NCI-H2107 treated with DMSO at 0.1 percent for 48 hours (cell line): ENCODE measurements around the gene RNF152.
A peak's percentile ranks its signal among the peaks of the same experiment; 100 is the strongest.

Source experiments
- DNase-seq: peaks from one replicate; lab custom pipeline; 2025; ENCODE audit not compliant: unreplicated experiment; lab: John Stamatoyannopoulos, UW

RNF152 gene

DNA sequence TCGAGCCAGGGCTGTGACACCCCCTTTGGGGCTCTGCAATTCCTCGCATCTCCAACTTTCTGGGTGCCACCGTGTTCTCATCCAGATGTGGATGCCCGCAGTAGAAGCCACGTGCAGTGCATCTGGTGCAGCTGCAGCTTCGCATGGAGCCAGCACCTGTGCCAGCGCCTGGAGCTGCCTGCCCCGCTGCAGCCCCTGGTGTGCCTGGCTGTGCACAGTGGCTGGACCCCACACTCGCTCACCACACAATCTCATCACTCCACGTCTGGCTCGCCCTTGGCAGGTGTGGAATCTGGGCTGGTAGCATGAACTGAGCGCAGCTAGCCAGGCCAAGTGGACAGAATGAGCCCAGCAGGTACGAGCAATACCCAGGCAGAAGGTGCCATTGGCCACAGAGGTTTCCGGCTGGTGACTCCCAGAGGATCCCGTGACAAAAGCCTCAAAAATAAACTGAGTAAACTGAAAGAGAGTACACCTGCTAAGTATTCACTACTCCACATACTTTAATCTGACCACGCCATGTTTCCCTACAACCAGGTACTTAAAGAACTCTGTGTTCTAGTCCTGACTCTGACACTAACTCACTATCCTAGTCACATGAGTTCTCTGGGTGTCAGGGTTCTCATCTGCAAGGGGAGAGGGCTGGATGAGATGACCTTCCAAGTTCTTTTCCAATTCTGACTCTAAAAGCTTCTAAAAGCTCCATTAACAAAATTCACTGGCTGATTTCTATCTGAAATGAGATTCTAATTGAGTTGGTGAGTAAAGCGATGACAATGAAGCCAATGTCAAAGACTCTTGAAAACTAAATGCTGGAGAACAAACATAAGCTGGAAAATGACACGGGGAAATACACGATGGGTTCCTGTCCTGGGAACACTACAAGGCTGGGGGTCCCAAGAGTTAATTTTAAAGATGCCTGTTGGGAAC is 37.1 kb downstream of the RNF152 start:
- DNase-seq: no peak

DNA sequence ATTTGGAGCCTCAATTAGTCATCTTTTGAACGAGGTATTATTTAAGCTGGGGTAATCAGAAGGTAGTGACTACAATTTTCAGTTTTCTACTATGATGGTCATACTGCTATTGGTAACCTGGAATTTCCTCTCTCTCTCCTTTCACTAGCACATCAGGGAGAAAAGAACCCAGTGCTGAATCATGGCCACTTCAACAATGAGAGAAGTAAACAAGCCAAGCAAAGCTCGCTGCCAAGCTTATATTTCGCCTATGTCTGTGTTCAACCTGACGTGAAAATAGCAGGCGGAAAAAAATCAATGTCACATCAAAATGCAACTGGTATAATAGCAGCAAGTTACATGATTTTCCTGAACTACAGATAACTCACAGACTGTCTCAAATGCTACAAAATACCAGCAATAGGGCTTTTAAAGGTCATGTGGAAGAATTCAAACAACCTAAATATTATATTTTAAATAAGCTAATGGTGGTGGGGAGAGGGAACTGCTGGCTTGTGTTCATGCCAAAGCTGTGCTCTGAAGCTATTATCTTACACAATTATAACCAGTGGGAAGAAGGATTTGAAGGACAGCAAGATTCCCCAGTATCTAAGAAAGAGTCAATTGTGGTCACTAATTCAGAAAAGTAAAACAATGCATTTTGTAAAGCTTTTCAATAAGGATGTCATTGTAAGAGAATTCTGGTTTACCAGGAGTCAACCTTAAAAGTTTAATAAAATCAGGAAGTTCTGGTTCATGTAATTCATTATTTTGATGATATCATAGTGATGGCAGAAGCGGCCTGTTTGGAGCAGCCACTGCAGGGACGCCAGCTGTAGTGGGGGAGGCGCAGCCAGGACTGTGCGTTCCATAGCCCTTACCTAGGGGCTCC is 38.0 kb downstream of the RNF152 start:
- DNase-seq: peak; percentile 88

DNA sequence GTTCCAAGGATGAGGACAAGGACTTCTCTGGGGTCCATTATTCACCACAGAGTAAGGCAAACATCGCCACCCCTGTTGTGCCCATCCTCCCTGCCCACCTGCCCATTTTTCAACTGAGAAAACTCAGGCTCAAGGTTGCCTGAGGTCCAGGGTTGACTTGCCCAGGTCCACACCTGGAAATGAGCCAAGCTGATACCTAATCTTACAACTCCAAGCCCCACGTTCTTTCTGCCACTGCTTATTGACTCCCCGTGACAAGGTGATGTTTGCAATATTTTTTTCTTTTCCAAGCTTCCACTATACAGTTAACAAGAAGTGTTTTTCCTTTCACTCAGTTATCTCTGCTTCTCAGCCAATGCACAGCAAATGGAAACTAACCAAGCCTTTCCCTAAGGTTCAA is 39.0 kb downstream of the RNF152 start:
- DNase-seq: no peak

DNA sequence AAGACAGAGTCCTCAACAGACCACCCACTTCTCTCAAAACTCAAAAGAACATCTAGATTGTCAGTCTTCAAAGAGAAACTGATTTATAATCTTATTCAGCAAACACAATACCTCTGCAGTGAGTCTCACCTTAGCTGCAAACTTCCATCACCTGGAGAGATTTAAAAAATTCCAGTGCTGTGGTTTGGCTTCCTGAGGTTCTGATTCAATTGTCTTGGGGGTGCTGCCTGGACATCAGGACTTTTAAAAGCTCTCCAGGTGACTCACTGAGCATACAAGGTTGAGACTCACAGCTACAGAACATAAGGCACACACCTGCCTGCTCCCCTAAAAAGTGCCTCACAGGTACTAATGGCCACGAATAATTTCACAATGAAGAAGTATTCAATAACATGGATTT is 40.3 kb downstream of the RNF152 start:
- no peak for DNase-seq

DNA sequence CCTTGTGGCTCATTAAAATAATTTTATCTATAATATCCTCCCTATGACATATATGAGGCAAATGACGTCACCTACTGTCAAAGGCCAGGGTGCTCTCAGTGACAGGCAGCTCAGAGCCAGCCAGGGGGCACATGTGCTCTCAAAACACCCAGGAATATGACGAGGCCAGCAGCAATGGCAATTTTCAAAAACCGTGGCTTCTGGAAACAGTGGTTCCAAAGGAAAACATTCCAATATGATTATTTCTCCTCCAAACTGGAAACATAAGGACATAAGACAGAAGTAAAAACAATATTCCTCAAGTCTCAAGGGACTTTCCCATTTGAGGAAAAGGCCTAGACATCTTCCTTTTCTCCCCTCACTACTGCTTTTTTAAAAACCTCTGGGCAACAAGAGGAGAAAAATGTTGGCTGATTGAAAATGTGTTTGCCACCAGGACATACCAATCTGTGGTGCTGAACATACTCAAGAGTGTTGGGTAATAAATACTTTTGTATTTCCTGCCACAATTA is 40.8 kb downstream of the RNF152 start:
- DNase-seq: no peak

DNA sequence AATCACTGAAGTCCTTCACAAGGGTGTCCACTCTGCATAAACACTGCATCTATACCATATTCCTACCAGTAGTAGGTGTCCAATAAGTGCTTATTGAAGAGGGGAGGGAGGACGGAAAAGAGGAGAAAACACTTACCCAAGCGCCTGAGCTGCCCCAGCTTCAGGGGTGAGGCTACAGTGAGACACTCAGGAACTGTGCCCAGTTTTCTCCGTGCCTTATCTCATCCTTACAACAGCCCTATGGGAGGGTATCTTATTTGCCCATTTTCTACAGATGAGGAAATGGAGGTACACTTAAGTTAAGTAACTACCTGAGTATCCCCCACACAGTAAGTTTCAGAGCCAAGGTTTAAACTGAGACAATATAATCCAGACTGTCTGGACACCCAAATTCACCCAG is 41.5 kb downstream of the RNF152 start:
- no peak for DNase-seq

DNA sequence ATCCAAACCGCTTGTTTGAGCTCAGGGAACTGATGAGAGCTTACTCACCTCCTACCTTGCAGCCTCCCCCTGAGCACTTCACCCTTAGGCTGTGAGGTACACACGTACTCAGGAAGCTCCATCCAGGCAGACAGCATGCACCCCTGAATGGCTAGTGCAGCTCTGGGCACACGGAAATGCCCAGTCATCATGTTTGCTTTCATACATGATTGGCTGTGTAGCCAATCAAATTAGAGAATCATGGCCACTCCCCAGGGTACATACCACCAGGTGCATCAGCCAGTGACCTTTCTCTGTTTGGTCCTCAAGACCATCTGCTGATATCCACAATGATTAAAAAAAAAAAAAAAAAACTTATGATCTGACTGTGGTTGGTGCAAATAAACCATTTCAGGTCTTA is 42.1 kb downstream of the RNF152 start:
- no peak for DNase-seq

DNA sequence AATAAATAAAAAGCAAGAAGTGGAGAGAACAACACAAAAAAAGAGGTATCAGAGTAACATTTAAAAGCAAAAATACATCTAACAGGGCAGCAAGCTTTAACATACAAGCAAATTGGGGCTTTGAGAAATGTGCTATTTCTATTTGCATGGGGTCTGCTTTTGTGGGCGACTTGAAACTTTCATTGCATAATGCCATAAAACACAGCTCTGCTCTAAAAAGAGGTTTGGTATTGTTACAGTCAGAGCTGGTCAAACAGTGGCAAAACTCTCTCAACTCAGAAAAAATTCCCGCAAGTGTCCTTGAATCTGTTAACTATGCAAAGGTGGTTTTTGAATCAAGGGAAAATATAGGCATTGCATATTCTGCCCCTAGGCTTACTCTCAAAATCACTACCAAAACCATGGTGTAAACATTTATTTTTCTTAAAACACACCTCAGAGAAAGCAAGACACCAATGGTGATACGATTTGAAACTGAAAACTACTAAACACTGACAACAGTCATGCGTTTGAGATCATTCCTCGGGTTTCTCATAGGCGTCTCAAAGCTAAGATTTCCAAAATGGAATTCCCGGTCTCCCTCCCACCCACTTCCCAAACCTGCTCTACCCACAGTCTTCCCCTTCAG is 45.5 kb downstream of the RNF152 start:
- DNase-seq: no peak

DNA sequence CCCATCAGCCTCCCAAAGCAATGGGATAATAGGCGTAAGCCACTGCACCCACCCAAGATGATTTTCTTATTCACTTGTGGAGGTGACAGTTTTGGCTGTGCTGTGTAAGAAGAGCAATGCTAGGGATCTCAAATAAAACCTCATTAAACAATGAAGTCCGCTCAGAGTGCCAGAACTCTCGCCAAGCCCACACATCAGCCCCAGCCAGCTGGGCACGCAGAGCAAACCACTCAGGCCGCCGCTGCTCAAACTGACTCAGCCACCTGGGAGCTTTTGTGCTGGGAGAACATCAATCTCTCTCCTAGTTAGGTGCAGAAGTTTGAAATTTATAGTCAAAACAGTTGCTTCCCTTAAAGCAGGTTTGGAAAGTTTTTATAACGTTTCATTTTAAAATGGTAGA is 47.6 kb downstream of the RNF152 start:
- DNase-seq: no peak

DNA sequence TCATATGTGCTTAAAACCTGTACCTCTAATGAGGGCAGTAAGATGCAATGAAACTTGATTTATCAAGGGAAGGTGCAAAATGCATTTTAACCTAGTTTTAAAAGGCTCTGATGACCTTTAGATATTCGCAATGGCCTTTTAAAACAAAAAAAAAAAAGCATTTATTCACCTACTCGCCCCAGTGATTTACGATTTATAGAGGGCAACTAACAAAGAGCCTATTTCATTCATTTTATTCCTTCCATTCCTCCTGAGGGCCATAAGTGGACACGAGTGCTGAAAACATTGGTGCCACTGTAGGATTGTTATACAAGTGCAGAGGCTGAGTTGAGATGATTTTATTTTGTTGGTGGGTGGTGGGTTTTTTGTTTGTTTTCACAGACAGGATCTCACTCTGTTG is 48.1 kb downstream of the RNF152 start:
- DNase-seq: no peak

DNA sequence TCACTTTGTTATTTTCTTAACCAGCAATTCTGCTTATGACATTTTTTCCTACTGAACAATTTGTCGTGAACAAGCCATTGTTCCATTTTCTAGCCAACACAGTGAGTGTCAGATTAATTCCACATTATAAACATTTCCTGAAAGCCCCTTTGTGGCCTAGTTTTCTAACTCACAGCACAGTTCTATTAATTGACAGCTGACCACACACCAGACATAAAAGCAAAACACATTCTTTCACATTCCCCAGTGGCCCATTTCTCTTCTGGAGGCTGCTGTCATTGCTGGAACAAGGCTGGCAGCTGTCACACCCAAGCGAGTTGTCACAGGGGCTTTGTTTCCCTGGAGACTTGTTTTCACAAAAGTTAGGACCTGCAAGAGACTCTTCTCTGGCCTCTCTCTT is 50.7 kb downstream of the RNF152 start:
- no peak for DNase-seq

DNA sequence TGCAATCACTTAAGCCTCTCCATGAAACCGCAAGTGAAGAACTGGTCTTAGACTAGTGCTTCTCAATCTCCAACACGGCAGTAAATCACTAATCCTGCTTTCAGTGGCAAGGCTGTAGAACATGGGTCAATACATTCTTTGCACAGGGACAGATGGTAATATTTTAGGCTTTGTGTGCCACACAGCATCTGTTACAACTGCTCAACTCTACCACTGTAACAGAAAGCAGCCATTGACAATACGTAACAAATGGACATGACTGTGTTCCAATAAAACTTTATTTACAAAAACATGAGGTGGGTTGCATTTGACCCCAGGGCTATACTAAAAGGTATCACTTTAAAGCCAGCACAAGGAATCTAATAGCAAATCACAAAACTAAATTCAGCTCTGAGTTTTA is 51.1 kb downstream of the RNF152 start:
- DNase-seq: peak; percentile 18

DNA sequence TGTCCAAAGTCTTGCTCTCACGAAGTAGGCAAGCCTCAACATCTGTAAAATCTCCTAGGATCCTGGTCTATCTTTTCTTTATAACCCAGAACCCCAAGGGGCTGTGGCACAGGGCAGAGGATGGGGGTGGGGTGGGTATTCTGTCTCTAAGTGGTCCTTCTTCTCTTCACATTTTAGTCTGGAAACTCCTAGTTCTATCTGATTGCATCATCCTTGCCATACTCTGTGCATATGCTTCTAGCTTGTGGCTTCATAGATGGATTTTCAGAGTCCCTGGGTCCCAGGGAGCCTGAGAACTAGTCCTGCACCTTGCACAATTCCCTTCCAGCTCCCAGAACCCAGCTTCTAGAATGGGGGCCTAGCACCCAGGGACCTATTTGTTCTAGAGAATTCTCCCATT is 52.5 kb downstream of the RNF152 start:
- no peak for DNase-seq

DNA sequence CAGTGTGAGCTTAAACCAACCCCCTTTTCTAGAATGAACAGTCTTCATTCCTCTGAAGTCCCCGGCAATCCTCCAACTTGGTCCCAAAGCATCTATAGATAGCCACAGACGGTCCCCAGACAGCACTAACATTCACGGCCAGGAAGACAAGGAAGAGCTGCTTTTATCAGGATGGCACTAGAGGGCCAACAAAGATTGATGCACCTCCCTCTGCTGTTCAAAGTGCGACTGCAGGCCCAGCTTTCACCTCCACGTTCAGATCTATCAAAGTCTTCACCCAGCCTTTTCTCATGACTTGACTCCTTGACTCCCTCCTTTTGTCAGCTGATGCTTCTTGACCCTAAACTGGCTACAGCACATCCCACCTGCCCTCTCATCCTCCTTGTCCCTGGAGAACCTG is 54.3 kb downstream of the RNF152 start:
- no peak for DNase-seq

DNA sequence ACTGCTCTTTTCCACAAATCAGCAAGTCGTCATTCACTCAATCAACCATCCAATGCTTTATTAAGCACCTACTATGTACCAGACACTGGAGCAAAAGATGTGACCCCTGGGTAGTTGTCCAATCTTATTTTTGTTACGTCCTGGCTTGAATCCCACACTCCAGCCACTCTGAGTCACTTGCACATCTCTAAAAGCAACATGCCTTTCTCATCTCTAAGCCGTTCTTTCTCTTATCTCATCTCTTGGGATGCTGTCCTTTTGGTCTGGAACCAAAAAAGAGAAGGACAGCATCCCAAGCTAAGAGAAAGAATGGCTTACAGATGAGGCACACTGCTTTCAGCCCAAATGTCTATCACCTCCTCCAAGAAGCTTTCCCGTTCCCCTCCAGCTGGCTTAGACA is 58.8 kb downstream of the RNF152 start:
- no peak for DNase-seq

DNA sequence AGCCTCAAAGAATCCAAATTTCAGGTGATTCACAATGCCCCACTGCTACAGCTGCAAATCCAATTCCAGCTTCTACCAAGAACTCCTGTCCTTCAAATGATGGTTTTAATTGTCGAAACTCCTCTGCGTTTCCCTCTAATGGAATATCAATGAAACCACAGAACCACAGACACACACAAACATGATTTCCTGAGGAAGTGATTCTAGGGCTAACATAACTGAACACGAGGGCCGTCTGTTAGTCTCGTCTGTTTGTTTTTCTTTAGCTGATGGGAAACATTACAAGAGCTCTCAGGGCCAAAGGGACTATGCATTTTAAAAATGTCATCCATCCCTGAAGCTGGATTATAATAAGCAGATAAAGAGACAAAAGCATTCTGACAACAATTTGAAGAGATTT is 59.4 kb downstream of the RNF152 start:
- peak; percentile 83 for DNase-seq

DNA sequence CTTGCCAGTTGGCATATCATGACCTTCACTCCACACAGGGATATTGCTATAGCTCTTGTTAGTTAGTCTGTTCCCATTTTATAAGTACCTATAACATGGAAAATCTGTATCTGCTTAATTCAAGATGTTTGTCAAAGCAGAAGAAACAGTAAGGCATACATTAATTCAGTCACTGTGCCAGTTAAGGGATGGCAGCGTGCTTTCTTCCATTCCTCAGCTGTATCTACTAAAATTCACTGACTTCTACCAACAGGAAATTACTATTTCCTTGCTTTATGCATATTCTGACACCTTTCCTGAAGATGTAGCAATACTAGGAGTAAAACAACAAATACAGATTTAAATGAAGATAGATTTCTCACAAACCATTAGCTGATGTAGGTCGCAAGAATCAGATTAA is 59.9 kb downstream of the RNF152 start:
- DNase-seq: no peak

DNA sequence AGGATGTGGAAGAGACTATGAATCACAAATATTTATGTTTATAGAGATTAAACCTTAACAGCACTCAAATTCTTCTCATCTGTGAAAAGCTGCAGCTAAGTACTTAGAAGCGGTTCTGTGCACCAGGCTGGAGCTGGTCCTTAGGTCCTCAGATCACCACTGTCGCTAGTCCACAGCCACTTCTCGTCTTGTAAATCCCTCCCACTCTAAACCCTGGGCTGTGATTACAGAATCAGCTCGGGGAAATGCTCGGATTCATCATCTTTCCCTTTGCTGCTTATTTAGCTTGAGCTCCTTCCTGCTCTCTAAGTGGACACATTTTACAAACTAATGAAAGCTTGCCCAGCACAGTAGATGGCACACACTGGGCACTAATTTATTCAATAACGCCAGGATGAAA is 61.7 kb downstream of the RNF152 start:
- DNase-seq: no peak

DNA sequence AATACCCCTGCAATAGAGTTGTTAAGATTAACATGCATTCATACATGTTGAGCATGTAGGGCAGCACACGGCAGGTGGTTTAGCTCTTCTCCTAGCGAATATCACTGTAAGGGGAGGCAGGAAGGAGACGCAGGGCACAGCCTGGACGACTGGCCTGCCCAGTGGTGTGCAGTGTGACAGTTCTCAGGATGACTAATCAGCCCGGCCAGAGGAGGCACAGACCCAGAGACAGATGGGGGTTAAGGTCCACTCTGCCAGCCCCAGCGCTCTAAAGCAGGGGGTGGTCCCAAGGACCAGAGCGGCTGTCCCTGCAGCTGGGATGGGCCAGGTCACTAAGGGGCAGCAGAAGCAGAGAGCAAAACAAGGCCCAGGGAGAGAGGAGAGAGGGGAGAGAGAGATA is 63.7 kb downstream of the RNF152 start:
- DNase-seq: no peak

DNA sequence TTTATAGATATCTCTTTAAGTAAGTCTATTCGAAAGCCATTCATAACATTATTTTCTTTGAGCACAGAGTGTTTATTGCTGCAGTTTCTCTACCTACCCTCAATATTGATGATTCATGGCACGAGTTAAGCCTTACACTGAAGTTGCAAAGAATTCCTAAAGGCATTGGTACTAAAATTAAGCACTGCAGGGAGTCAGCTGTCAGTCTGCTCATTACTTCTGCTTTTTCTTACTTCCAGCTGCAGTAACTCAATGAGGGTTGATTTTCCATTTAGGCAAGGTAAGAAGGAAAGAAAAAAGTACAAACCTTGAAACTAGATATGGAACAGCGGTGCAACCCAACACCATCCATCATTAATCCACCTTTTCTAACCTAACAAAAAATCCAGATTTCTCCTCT is 65.2 kb downstream of the RNF152 start:
- no peak for DNase-seq

DNA sequence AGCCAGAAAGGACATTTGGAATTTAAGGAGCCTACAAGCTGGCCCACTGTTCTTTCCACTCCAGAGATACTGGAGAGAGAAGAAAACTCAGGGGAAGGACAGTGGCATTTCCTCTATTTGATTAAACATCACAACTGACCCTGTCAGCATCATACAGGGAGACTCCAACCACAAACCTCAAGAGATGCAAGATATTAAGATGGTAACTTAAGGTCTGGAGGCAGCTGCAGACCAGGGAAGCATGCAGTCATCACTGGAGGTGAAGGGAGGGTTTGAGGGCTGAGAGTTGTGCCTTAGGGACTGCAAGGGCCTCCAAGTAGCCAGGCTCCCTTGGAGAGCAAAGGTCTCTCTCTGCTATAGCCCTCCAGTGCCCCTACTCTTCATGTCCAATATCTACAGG is 67.4 kb downstream of the RNF152 start:
- no peak for DNase-seq
